Hematopoietic multipotent progenitor cell treated with erythropoietin and hydrocortisone succinate and interleukin-3 and kit ligand, for 17 days (in vitro differentiated cells): ENCODE results near the gene CNTN3.

Source experiments
- DNase-seq: peaks from one replicate; pipeline ENCODE4 v3.0.0-alpha.2; 2015; ENCODE audit warnings: low spot score

Gene CNTN3

GRCh38 chr3:74607803-74608202 is 6.7 kb downstream of the CNTN3 start:
- no peak for DNase-seq

GRCh38 chr3:74606996-74607395 is 7.5 kb downstream of the CNTN3 start:
- no peak for DNase-seq

GRCh38 chr3:74605437-74605836 is 9.0 kb downstream of the CNTN3 start:
- DNase-seq = no peak

- no peak for DNase-seq
Observed at GRCh38 chr3:74603292-74603691, 11.2 kb downstream of the CNTN3 start.

- no peak for DNase-seq
Observed at GRCh38 chr3:74602471-74602870, 12.0 kb downstream of the CNTN3 start.

- no peak for DNase-seq
Observed at GRCh38 chr3:74601793-74602192, 12.7 kb downstream of the CNTN3 start.

GRCh38 chr3:74599564-74599963 is 14.9 kb downstream of the CNTN3 start:
- no peak for DNase-seq

GRCh38 chr3:74593152-74593551 is 21.3 kb downstream of the CNTN3 start:
- no peak for DNase-seq

GRCh38 chr3:74592359-74592758 is 22.1 kb downstream of the CNTN3 start:
- DNase-seq = no peak

- no peak for DNase-seq
Observed at GRCh38 chr3:74591946-74592345, 22.5 kb downstream of the CNTN3 start.

GRCh38 chr3:74591342-74591741 is 23.1 kb downstream of the CNTN3 start:
- no peak for DNase-seq

GRCh38 chr3:74590620-74591262 is 23.7 kb downstream of the CNTN3 start:
- DNase-seq = no peak

- DNase-seq = no peak
Observed at GRCh38 chr3:74584782-74585181, 29.7 kb downstream of the CNTN3 start.

- no peak for DNase-seq
Observed at GRCh38 chr3:74582982-74583381, 31.5 kb downstream of the CNTN3 start.

GRCh38 chr3:74575857-74576256 is 38.6 kb downstream of the CNTN3 start:
- no peak for DNase-seq

- DNase-seq = no peak
Observed at GRCh38 chr3:74571118-74571517, 43.3 kb downstream of the CNTN3 start.
